Mucosa of descending colon (tissue), 3 donors: ENCODE measurements around the gene TXNDC8. TPM values are rescaled to one million over a fixed set of nuclear protein-coding genes. Genes with fewer than 3 reads are reported as not detected.

ENCODE experiments used
- ATAC-seq: fragments of 200-7000 bp; cut with Tn5 transposase; one replicate; pipeline ENCODE4 v1.9.1; 2020; ENCODE audit warnings: mild to moderate bottlenecking, moderate library complexity
- DNase-seq, 3 donors: peaks; one replicate each; pipeline ENCODE4 v3.0.0-alpha.2; 2020
- H3K36me3 ChIP-seq: fragments of 200-600 bp; one replicate; pipeline ENCODE4 v1.8.0; 2021; ENCODE audit warnings: low read depth, mild to moderate bottlenecking
- H3K4me1 ChIP-seq: fragments of 200-600 bp; one replicate; pipeline ENCODE4 v1.8.0; 2021; ENCODE audit warnings: low read depth, mild to moderate bottlenecking
- H3K4me3 ChIP-seq: fragments of 200-600 bp; one replicate; pipeline ENCODE4 v1.8.0; 2021; ENCODE audit warnings: mild to moderate bottlenecking
- H3K9me3 ChIP-seq: fragments of 200-600 bp; one replicate; pipeline ENCODE4 v1.8.0; 2021; ENCODE audit warnings: mild to moderate bottlenecking
- CTCF ChIP-seq: fragments of 200-600 bp; IDR thresholded peaks from one replicate; pipeline ENCODE4 v1.8.0; 2022; ENCODE audit warnings: antibody characterized with exemption, mild to moderate bottlenecking
- intact Hi-C, 2 donors: fragments of 100-400 bp; cut with DNase I in 1 of 2; cut with micrococcal nuclease in 1 of 2; formaldehyde crosslinking; loops; one replicate each; pipeline versions ENCODE4 v1.11.0 to v1.11.1; 2022; cut with DNase I, micrococcal nuclease
- total RNA-seq, 3 donors: library from RNA; stranded (reverse); fragmentation: NEBNext Ultra II Directional in 2 of 3; extraction: Animal tissue kit (Norgen Biotek cat#: 25700) in 2 of 3; gene quantifications; one replicate each; pipeline versions ENCODE4 v1.2.1 to v1.2.4, GENCODE V29; 2021 to 2023
- donor health status: DM: no; HTN: no; CAD: no; lungs with moderate emphysema.
- donor health status: DM: no; HTN: no; CAD: no.
- donor health status: DM: no; HTN: yes; CAD: no.

Gene TXNDC8
- total RNA-seq, 3 donors from 2014 or later = not detected

GRCh38 chr9:110278080-110278707, 59.5 kb downstream of the TXNDC8 start:
- Histone ChIP-seq H3K36me3 (no peaks in the 10 kb centered on the region), H3K4me3 (no peak overlapping the region), H3K9me3 (no peaks in the 10 kb centered on the region), H3K4me1 (peaks cover 8% of the 10 kb centered on the region)
- DNase-seq = no peak
- intact Hi-C loops = no loop called here
- no peak for ATAC-seq
- no peak for TF ChIP-seq CTCF

GRCh38 chr9:110276781-110277180, 60.9 kb downstream of the TXNDC8 start:
- no peak for TF ChIP-seq CTCF
- H3K36me3 ChIP-seq = no peaks in the 10 kb centered on the region
- DNase-seq (no peak), ATAC-seq (no peak)
- H3K9me3 ChIP-seq = no peaks in the 10 kb centered on the region
- H3K4me1 ChIP-seq = peaks cover 5% of the 10 kb centered on the region
- no peak overlapping the region for H3K4me3 ChIP-seq
- intact Hi-C loops = no loop called here

- Histone ChIP-seq H3K9me3 (no peaks in the 10 kb centered on the region), H3K36me3 (no peaks in the 10 kb centered on the region), H3K4me1 (no peaks in the 10 kb centered on the region), H3K4me3 (no peak overlapping the region)
- intact Hi-C loops = no loop called here
- DNase-seq (no peak), ATAC-seq (no peak)
- no peak for TF ChIP-seq CTCF
These were observed 67.3 kb downstream of the TXNDC8 start for GRCh38 chr9:110270211-110270995.

GRCh38 chr9:110266795-110267194, 70.9 kb downstream of the TXNDC8 start:
- TF ChIP-seq CTCF = no peak
- no peak for DNase-seq
- no peak overlapping the region for H3K4me3 ChIP-seq
- intact Hi-C loops = no loop called here
- H3K36me3 ChIP-seq = no peaks in the 10 kb centered on the region
- H3K4me1 ChIP-seq = no peaks in the 10 kb centered on the region
- ATAC-seq = peak; percentile 38
- no peaks in the 10 kb centered on the region for H3K9me3 ChIP-seq

GRCh38 chr9:110261632-110262031, 76.0 kb downstream of the TXNDC8 start:
- intact Hi-C loops = no loop called here
- Histone ChIP-seq H3K36me3 (no peaks in the 10 kb centered on the region), H3K4me3 (no peak overlapping the region), H3K9me3 (no peaks in the 10 kb centered on the region), H3K4me1 (peaks cover 19% of the 10 kb centered on the region)
- ATAC-seq (no peak), DNase-seq (no peak)
- no peak for TF ChIP-seq CTCF
